ENCODE measurements around the gene ARID1B. TPM values are rescaled to one million over a fixed set of nuclear protein-coding genes. Genes with fewer than 3 reads are reported as not detected.
A peak's percentile ranks its signal among the peaks of the same experiment; 100 is the strongest.
"Not testable (repeated sequence)": the region's sequence is repeated elsewhere in the genome, so short reads cannot be mapped to it uniquely, and the experiment has no call there.

ARID1B gene
- total RNA-seq, 2 donors from 2014 or later = 53.1 to 69.5 TPM

DNA sequence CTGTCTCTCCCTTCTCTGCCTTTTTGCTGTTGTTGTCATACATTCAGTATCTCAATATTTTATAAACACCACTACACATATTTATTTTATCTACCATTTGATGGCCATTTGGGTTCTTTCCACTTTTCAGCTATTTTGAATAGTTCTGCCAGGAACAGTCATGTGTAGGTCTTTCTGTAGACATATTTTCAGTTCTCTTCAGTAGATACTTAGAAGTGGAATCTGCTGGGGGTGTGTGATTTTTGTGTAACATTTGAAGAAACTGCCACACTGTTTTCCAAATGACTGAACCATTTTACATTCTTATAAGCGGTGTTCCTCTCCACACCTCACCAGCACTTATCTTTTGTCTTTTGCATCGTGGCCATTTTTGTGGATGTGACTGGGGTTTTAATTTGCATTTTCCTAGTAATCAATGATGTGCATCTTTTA, 197.7 kb downstream of the ARID1B start:
- peak overlapping the region in 1 of 2 donors; percentile 27 for H3K27ac Mint-ChIP-seq
- H3K36me3 Mint-ChIP-seq = peaks cover 4 to 19% of the 10 kb centered on the region in 2 donors
- H3K9me3 Mint-ChIP-seq = no peaks in the 10 kb centered on the region
- DNase-seq (ENCODE audit: low spot score in 2 of 2) = no peak
- peak in 1 of 2 donors; percentile 49 for ATAC-seq

DNA sequence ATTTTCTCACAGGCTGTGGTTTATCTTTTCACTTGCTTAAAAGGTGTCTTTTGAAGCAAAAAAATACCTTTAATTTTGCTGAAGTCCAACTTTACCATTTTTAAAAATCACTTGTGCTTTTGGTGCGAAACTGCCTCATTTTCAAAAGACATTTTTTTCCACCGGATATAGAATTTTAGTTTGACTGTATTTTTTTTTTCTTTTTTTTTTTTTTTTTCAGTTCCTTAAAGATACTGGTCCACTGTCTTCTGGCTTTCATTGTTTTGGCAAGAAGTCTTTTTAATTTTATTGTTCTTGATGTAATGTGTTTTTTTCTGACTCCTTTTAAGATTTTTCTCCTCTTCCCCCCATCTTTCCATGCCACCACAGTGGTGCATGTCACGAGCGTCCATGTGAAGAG, 198.2 kb downstream of the ARID1B start:
- Mint-ChIP-seq H3K9me3 (no peaks in the 10 kb centered on the region), H3K36me3 (peaks cover 4 to 19% of the 10 kb centered on the region in 2 donors), H3K27ac (peak overlapping the region in 1 of 2 donors; percentile 79)
- DNase-seq (ENCODE audit: low spot score in 2 of 2) = no peak
- no peak for ATAC-seq

- Mint-ChIP-seq H3K9me3 (no peaks in the 10 kb centered on the region), H3K27ac (peak overlapping the region; percentile 79 to 90), H3K36me3 (peaks cover 4 to 19% of the 10 kb centered on the region in 2 donors)
- ATAC-seq = peak in 1 of 2 donors; percentile 56
- DNase-seq (ENCODE audit: low spot score in 2 of 2) = no peak
Observed at GRCh38 chr6:156976216-156977127, 199.3 kb downstream of the ARID1B start.

DNA sequence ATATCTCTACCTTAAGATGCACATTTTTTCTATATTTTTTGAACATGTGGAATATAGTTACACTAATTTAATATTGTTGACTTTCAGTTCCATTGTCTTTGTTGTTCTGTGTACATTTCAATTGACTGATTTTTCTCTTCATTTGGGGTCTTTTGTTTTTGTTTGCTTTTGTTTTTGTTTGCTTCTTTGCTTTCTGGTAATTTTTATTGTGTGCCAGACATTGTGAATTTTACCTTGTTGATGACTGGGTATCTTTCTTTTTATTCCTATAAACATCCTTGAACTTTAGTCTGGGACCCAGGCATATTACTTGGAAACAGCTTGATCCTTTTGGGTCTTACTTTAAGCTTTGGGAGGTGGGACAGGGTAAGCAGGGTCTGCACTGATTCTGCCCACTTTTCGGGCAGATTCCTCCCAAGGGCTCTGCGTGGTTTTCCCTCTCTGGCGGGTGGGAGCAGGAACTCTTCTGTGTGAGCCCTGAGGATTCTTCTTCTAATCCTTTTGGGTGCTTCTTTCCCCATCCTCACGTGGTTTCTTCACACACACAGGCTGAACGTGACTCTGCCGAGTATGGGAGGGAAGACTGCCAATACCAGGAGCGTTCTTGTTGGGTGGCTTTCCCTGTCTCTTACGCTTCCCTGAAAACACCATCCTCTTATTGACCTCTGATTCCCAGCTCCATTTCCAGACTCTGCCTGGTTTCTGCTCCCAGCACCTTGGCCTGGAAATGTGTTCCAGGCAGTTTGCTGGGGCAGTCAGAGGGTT, 200.5 kb downstream of the ARID1B start:
- Mint-ChIP-seq H3K9me3 (no peaks in the 10 kb centered on the region), H3K27ac (peak overlapping the region in 1 of 2 donors; percentile 38), H3K36me3 (peaks cover 4 to 19% of the 10 kb centered on the region in 2 donors)
- DNase-seq (ENCODE audit: low spot score in 2 of 2) = no peak
- ATAC-seq = no peak

- peak; percentile 74 to 93 for ATAC-seq
- Mint-ChIP-seq H3K36me3 (peaks cover 4 to 24% of the 10 kb centered on the region in 2 donors), H3K27ac (peak overlapping the region in 1 of 2 donors; percentile 36), H3K9me3 (no peaks in the 10 kb centered on the region)
- DNase-seq (ENCODE audit: low spot score in 2 of 2) = no peak
Observed at GRCh38 chr6:156978948-156979347, 201.8 kb downstream of the ARID1B start.

GRCh38 chr6:156980515-156980914, 203.3 kb downstream of the ARID1B start:
- H3K9me3 Mint-ChIP-seq = no peaks in the 10 kb centered on the region
- no peak for DNase-seq (ENCODE audit: low spot score in 2 of 2)
- ATAC-seq = no peak

GRCh38 chr6:156980948-156981347, 203.8 kb downstream of the ARID1B start:
- Mint-ChIP-seq H3K36me3 (peaks cover 4 to 21% of the 10 kb centered on the region in 2 donors), H3K9me3 (no peaks in the 10 kb centered on the region), H3K27ac (peak overlapping the region in 1 of 2 donors; percentile 53)
- ATAC-seq (no peak), DNase-seq (ENCODE audit: low spot score in 2 of 2) (no peak)

More at GRCh38 chr6:156980515-156980914, 203.3 kb downstream of the ARID1B start:
- Mint-ChIP-seq H3K36me3 (peaks cover 4 to 25% of the 10 kb centered on the region in 2 donors), H3K27ac (peak overlapping the region in 1 of 2 donors; percentile 53)

GRCh38 chr6:156982168-156982567, 205.0 kb downstream of the ARID1B start:
- no peaks in the 10 kb centered on the region for H3K9me3 Mint-ChIP-seq
- peaks cover 4 to 14% of the 10 kb centered on the region in 2 donors for H3K36me3 Mint-ChIP-seq
- H3K27ac Mint-ChIP-seq = no peak overlapping the region
- no peak for DNase-seq (ENCODE audit: low spot score in 2 of 2)
- no peak for ATAC-seq

GRCh38 chr6:156982864-156983263, 205.7 kb downstream of the ARID1B start:
- ATAC-seq; DNase-seq (ENCODE audit: low spot score in 2 of 2); H3K9me3 Mint-ChIP-seq; H3K36me3 Mint-ChIP-seq; H3K27ac Mint-ChIP-seq: not testable (repeated sequence)

DNA sequence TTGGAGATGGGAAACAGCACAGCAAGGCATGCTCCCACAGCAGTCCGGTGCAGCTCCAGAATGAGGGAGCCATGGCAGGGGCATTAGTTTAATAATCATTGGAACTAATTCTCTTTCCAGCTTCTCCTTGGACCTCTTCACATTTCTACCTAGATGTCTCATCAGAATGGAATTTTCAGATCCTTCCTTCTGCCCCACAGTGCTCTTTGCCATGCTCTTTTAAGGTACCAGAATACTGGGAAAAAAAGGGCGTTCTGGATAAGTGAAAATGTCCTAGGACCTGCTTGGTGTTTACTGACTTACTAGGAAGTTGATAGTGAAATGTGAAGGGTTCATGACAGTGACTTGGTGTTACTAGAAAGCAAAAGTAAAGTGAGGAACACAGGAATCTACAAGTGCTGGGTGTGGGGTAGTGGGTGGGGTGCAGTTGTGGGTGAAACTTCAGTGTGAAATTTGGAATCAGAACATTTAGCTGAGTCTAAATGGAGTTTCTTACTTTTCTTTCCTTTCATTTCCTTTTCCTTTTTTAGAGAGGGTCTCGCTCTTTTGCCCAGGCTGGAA, 207.1 kb downstream of the ARID1B start:
- Mint-ChIP-seq H3K36me3 (peaks cover 0 to 7% of the 10 kb centered on the region in 2 donors), H3K9me3 (no peaks in the 10 kb centered on the region), H3K27ac (peak overlapping the region in 1 of 2 donors; percentile 53)
- ATAC-seq (peak in 1 of 2 donors; percentile 59), DNase-seq (ENCODE audit: low spot score in 2 of 2) (no peak)

- Mint-ChIP-seq H3K36me3 (peaks cover 0 to 7% of the 10 kb centered on the region in 2 donors), H3K9me3 (no peaks in the 10 kb centered on the region), H3K27ac (no peak overlapping the region)
- DNase-seq (ENCODE audit: low spot score in 2 of 2) = no peak
- no peak for ATAC-seq
Observed at GRCh38 chr6:156985309-156985708, 208.1 kb downstream of the ARID1B start.

- DNase-seq (ENCODE audit: low spot score in 2 of 2) (no peak), ATAC-seq (peak; percentile 69)
- no peaks in the 10 kb centered on the region for H3K9me3 Mint-ChIP-seq
- peaks cover 0 to 7% of the 10 kb centered on the region in 2 donors for H3K36me3 Mint-ChIP-seq
- H3K27ac Mint-ChIP-seq = peak overlapping the region in 1 of 2 donors; percentile 35
Observed at GRCh38 chr6:156988276-156989158, 211.3 kb downstream of the ARID1B start.

- no peak overlapping the region for H3K27ac Mint-ChIP-seq
- no peaks in the 10 kb centered on the region for H3K36me3 Mint-ChIP-seq
- DNase-seq (ENCODE audit: low spot score in 2 of 2) (no peak), ATAC-seq (no peak)
- H3K9me3 Mint-ChIP-seq = no peaks in the 10 kb centered on the region
Observed at GRCh38 chr6:156989159-156989806, 212.1 kb downstream of the ARID1B start.

GRCh38 chr6:156992020-156992804, 215.0 kb downstream of the ARID1B start:
- no peak for DNase-seq (ENCODE audit: low spot score in 2 of 2)
- ATAC-seq = no peak
- Mint-ChIP-seq H3K9me3 (no peaks in the 10 kb centered on the region), H3K27ac (no peak overlapping the region), H3K36me3 (no peaks in the 10 kb centered on the region)

- Mint-ChIP-seq H3K27ac (no peak overlapping the region), H3K9me3 (no peaks in the 10 kb centered on the region), H3K36me3 (no peaks in the 10 kb centered on the region)
- no peak for ATAC-seq
- DNase-seq (ENCODE audit: low spot score in 2 of 2) = no peak
Observed at GRCh38 chr6:156993713-156994112, 216.5 kb downstream of the ARID1B start.
